ENCODE data around the gene DENND4A.

Gene DENND4A

DNA sequence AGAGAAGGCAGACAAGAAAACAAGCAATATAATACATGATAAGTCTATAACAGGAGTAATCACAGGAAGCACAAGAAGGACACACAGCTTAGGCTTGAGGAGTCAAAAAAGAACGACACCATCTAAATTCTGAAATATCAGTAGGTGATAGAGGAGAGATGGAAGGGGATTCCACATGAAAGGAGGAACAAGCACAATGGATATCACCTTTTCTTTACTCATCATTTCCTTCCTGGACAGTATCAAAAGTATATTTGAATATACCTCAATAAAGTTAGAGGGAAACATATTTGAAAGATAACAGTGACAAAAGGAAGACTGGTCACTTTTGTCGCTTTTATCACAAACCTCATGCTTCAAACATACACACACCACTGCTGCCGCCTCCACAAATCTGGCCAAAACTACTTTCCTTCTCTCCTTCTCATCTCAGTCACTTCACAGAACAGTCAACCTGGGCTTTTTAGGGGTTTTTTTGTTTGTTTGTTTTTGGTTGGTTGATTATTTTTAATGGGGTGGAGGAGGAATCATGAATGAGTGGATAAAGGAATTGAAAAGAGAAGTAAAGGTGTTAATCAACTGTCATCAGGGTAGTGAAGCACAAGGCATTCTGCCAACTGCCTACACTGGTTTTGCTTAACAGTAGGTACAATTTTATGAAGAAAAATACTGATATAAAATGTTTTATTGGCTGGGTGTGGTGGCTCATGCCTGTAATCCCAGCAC is 18.5 kb downstream of the DENND4A start:
- Histone ChIP-seq H2AK5ac (ENCODE audit: low read depth, low read length) (no peak overlapping the region), H3K23ac (ENCODE audit: low read depth, low read length, poor library complexity) (no peak overlapping the region), H4K8ac (ENCODE audit: low read depth, low read length) (no peak overlapping the region), H3K27ac (replicated peaks; ENCODE audit: low read length) (no peak overlapping the region), H2BK120ac (ENCODE audit: low read depth, low read length) (no peak overlapping the region), H3K18ac (ENCODE audit: low read length) (no peak overlapping the region), H3K9me3 (replicated peaks in 1 of 2; ENCODE audit: control insufficient read depth in 2 of 2, insufficient read depth in 1 of 2, low read depth in 1 of 2, low read length in 2 of 2) (no peaks in the 10 kb centered on the region), H2AFZ (ENCODE audit: low read length) (no peak overlapping the region), H3K14ac (ENCODE audit: low read length) (no peak overlapping the region), H3K9ac (ENCODE audit: low read depth, low read length, poor library complexity) (no peak overlapping the region), H3K4me3 (ENCODE audit: low read length in 2 of 2) (no peak overlapping the region), H3K36me3 (replicated peaks in 1 of 2; ENCODE audit: control insufficient read depth in 2 of 2, insufficient read depth in 2 of 2, low read length in 2 of 2) (no peaks in the 10 kb centered on the region), H3K4me2 (ENCODE audit: insufficient read depth, low read length, poor library complexity, severe bottlenecking) (no peak overlapping the region), H2BK12ac (ENCODE audit: low read length) (no peak overlapping the region), H2BK15ac (ENCODE audit: low read length) (no peak overlapping the region), H3K4ac (ENCODE audit: low read length) (no peak overlapping the region), H3K27me3 (ENCODE audit: control insufficient read depth in 3 of 3, insufficient read depth in 3 of 3, low read depth in 1 of 3, low read length in 3 of 3) (no peaks in the 10 kb centered on the region), H2BK5ac (ENCODE audit: low read length) (no peak overlapping the region), H4K91ac (ENCODE audit: low read depth, low read length, poor library complexity) (no peak overlapping the region), H3K79me1 (ENCODE audit: low read depth, low read length) (no peaks in the 10 kb centered on the region), H3K4me1 (ENCODE audit: control insufficient read depth in 2 of 2, insufficient read depth in 1 of 2, low read depth in 1 of 2, low read length in 2 of 2) (no peaks in the 10 kb centered on the region)
- DNase-seq (ENCODE audit: low spot score) = no peak
- no CpG with 5 or more reads among the region's 3 CpGs for WGBS, 2 donors (ENCODE audit: extremely low coverage in 2 of 2, insufficient read length in 2 of 2, insufficient replicate concordance in 1 of 2)

DNA sequence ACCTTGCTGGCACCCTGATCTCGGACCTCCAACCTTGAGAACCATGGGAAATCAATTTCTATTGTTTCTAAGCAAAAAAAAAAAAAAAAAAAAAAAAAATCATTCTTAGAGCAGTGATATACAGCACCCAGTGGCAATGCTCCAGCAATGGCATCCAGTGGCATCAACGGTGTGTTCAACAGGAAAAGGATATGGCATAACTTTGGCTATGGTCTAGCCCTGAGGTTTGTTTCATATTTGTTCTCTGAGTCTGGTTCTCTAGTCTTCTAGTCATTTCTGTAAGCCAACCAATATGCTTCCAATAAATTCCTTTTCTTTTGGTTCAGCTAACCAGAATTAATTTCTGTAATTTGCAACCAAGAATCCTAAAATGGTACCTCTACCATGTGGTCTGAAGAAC is 19.2 kb downstream of the DENND4A start:
- Histone ChIP-seq H2BK120ac (ENCODE audit: low read depth, low read length) (no peak overlapping the region), H3K18ac (ENCODE audit: low read length) (no peak overlapping the region), H2AFZ (ENCODE audit: low read length) (no peak overlapping the region), H3K4me3 (ENCODE audit: low read length in 2 of 2) (no peak overlapping the region), H3K36me3 (replicated peaks in 1 of 2; ENCODE audit: control insufficient read depth in 2 of 2, insufficient read depth in 2 of 2, low read length in 2 of 2) (no peaks in the 10 kb centered on the region), H3K27ac (replicated peaks; ENCODE audit: low read length) (no peak overlapping the region), H3K14ac (ENCODE audit: low read length) (no peak overlapping the region), H2BK5ac (ENCODE audit: low read length) (no peak overlapping the region), H4K91ac (ENCODE audit: low read depth, low read length, poor library complexity) (no peak overlapping the region), H2BK15ac (ENCODE audit: low read length) (no peak overlapping the region), H3K9ac (ENCODE audit: low read depth, low read length, poor library complexity) (no peak overlapping the region), H3K9me3 (replicated peaks in 1 of 2; ENCODE audit: control insufficient read depth in 2 of 2, insufficient read depth in 1 of 2, low read depth in 1 of 2, low read length in 2 of 2) (no peaks in the 10 kb centered on the region), H3K23ac (ENCODE audit: low read depth, low read length, poor library complexity) (no peak overlapping the region), H3K4ac (ENCODE audit: low read length) (no peak overlapping the region), H3K4me1 (ENCODE audit: control insufficient read depth in 2 of 2, insufficient read depth in 1 of 2, low read depth in 1 of 2, low read length in 2 of 2) (no peaks in the 10 kb centered on the region), H3K27me3 (ENCODE audit: control insufficient read depth in 3 of 3, insufficient read depth in 3 of 3, low read depth in 1 of 3, low read length in 3 of 3) (no peaks in the 10 kb centered on the region), H4K8ac (ENCODE audit: low read depth, low read length) (no peak overlapping the region), H3K4me2 (ENCODE audit: insufficient read depth, low read length, poor library complexity, severe bottlenecking) (no peak overlapping the region), H3K79me1 (ENCODE audit: low read depth, low read length) (no peaks in the 10 kb centered on the region), H2BK12ac (ENCODE audit: low read length) (no peak overlapping the region), H2AK5ac (ENCODE audit: low read depth, low read length) (no peak overlapping the region)
- no CpG with 5 or more reads among the region's 2 CpGs for WGBS, 2 donors (ENCODE audit: extremely low coverage in 2 of 2, insufficient read length in 2 of 2, insufficient replicate concordance in 1 of 2)
- no peak for DNase-seq (ENCODE audit: low spot score)

DNA sequence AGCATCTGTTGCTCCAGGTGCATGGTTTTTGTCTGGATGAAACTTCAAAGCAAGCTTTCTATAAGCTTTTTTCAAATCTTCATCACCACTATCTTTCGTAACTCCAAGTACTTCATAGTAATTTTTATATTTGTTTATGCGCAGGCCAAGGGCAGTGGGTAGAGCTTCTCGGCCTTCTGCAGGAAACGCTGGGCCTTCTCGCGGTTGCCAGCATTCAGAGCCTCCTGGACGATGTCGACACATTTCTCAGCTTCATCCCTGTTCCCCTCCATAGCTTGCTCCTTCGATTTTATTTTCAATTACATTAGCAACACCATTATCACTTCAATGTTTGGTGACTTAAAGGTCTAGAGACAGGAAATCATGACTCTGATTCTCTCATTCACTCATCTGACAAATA is 20.2 kb downstream of the DENND4A start:
- Histone ChIP-seq H3K18ac (ENCODE audit: low read length) (no peak overlapping the region), H3K4me2 (ENCODE audit: insufficient read depth, low read length, poor library complexity, severe bottlenecking) (no peak overlapping the region), H3K36me3 (replicated peaks in 1 of 2; ENCODE audit: control insufficient read depth in 2 of 2, insufficient read depth in 2 of 2, low read length in 2 of 2) (no peaks in the 10 kb centered on the region), H2BK12ac (ENCODE audit: low read length) (no peak overlapping the region), H3K27ac (replicated peaks; ENCODE audit: low read length) (no peak overlapping the region), H4K8ac (ENCODE audit: low read depth, low read length) (no peak overlapping the region), H3K23ac (ENCODE audit: low read depth, low read length, poor library complexity) (no peak overlapping the region), H3K4me1 (ENCODE audit: control insufficient read depth in 2 of 2, insufficient read depth in 1 of 2, low read depth in 1 of 2, low read length in 2 of 2) (no peaks in the 10 kb centered on the region), H3K9me3 (replicated peaks in 1 of 2; ENCODE audit: control insufficient read depth in 2 of 2, insufficient read depth in 1 of 2, low read depth in 1 of 2, low read length in 2 of 2) (no peaks in the 10 kb centered on the region), H4K91ac (ENCODE audit: low read depth, low read length, poor library complexity) (no peak overlapping the region), H3K79me1 (ENCODE audit: low read depth, low read length) (no peaks in the 10 kb centered on the region), H3K27me3 (ENCODE audit: control insufficient read depth in 3 of 3, insufficient read depth in 3 of 3, low read depth in 1 of 3, low read length in 3 of 3) (no peaks in the 10 kb centered on the region), H2BK120ac (ENCODE audit: low read depth, low read length) (no peak overlapping the region), H3K14ac (ENCODE audit: low read length) (no peak overlapping the region), H2AK5ac (ENCODE audit: low read depth, low read length) (no peak overlapping the region), H2BK15ac (ENCODE audit: low read length) (no peak overlapping the region), H2BK5ac (ENCODE audit: low read length) (no peak overlapping the region), H3K4ac (ENCODE audit: low read length) (no peak overlapping the region), H2AFZ (ENCODE audit: low read length) (no peak overlapping the region), H3K9ac (ENCODE audit: low read depth, low read length, poor library complexity) (no peak overlapping the region), H3K4me3 (ENCODE audit: low read length in 2 of 2) (no peak overlapping the region)
- WGBS, 2 donors (ENCODE audit: extremely low coverage in 2 of 2, insufficient read length in 2 of 2, insufficient replicate concordance in 1 of 2) = 100% methylated on average over 1 of the region's 9 CpGs; no CpG with 5 or more reads in 1 of the 2 donors
- DNase-seq (ENCODE audit: low spot score) = no peak

DNA sequence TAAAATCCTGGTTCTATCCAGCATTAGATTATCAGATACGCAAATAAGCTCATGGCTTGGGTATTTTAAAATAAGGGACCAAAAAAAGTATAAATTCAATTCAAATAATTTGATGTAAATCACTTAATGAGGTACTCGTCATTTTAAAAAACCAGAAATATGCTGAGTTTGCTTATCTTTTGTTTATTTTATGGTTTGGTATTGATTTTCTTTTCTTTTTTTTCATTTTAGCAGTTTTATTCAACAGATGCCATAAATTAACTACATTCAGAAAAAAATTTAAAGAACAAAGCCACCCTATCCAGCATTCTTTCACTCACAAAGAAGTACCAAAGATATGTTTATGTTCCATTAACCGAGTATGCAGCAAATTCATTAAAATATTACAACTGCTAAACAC is 22.6 kb downstream of the DENND4A start:
- no peak overlapping the region for H2BK120ac ChIP-seq (ENCODE audit: low read depth, low read length)
- WGBS, 2 donors (ENCODE audit: extremely low coverage in 2 of 2, insufficient read length in 2 of 2, insufficient replicate concordance in 1 of 2) = no CpG with 5 or more reads among the region's 3 CpGs
- H2AK5ac ChIP-seq (ENCODE audit: low read depth, low read length) = no peak overlapping the region
- no peak overlapping the region for H3K27ac ChIP-seq (replicated peaks; ENCODE audit: low read length)
- H3K9ac ChIP-seq (ENCODE audit: low read depth, low read length, poor library complexity) = no peak overlapping the region
- no peak overlapping the region for H4K91ac ChIP-seq (ENCODE audit: low read depth, low read length, poor library complexity)
- H2AFZ ChIP-seq (ENCODE audit: low read length) = no peak overlapping the region
- no peak overlapping the region for H3K4me2 ChIP-seq (ENCODE audit: insufficient read depth, low read length, poor library complexity, severe bottlenecking)
- H3K18ac ChIP-seq (ENCODE audit: low read length) = no peak overlapping the region
- no peak overlapping the region for H4K8ac ChIP-seq (ENCODE audit: low read depth, low read length)
- H3K23ac ChIP-seq (ENCODE audit: low read depth, low read length, poor library complexity) = no peak overlapping the region
- no peak overlapping the region for H3K4ac ChIP-seq (ENCODE audit: low read length)
- H3K79me1 ChIP-seq (ENCODE audit: low read depth, low read length) = no peaks in the 10 kb centered on the region
- no peaks in the 10 kb centered on the region for H3K4me1 ChIP-seq (ENCODE audit: control insufficient read depth in 2 of 2, insufficient read depth in 1 of 2, low read depth in 1 of 2, low read length in 2 of 2)
- H3K9me3 ChIP-seq (replicated peaks in 1 of 2; ENCODE audit: control insufficient read depth in 2 of 2, insufficient read depth in 1 of 2, low read depth in 1 of 2, low read length in 2 of 2) = no peaks in the 10 kb centered on the region
- H2BK5ac ChIP-seq (ENCODE audit: low read length) = no peak overlapping the region
- no peaks in the 10 kb centered on the region for H3K36me3 ChIP-seq (replicated peaks in 1 of 2; ENCODE audit: control insufficient read depth in 2 of 2, insufficient read depth in 2 of 2, low read length in 2 of 2)
- DNase-seq (ENCODE audit: low spot score) = no peak
- no peaks in the 10 kb centered on the region for H3K27me3 ChIP-seq (ENCODE audit: control insufficient read depth in 3 of 3, insufficient read depth in 3 of 3, low read depth in 1 of 3, low read length in 3 of 3)
- no peak overlapping the region for H2BK12ac ChIP-seq (ENCODE audit: low read length)
- H3K4me3 ChIP-seq (ENCODE audit: low read length in 2 of 2) = no peak overlapping the region
- H2BK15ac ChIP-seq (ENCODE audit: low read length) = no peak overlapping the region
- no peak overlapping the region for H3K14ac ChIP-seq (ENCODE audit: low read length)
